WERI-Rb-1 (cell line): ENCODE results near the gene WDR64.

Experiments used
- DNase-seq: peaks from one replicate; pipeline ENCODE4 v3.0.0-alpha.2; 2020
- H3K27ac ChIP-seq: fragments of 250-450 bp; sonication (Bioruptor Pico); 2 replicates; pipeline ENCODE4 v1.5.1; 2020; ENCODE audit warnings: mild to moderate bottlenecking, moderate library complexity
- H3K27me3 ChIP-seq: fragments of 250-450 bp; sonication (Bioruptor Pico); 2 replicates; pipeline ENCODE4 v1.5.1; 2021; ENCODE audit warnings: mild to moderate bottlenecking, low read depth, moderate library complexity; ENCODE audit not compliant: insufficient read depth, severe bottlenecking
- H3K36me3 ChIP-seq: fragments of 250-450 bp; sonication (Bioruptor Pico); 2 replicates; pipeline ENCODE4 v1.5.1; 2020; ENCODE audit warnings: mild to moderate bottlenecking, moderate library complexity
- H3K4me3 ChIP-seq: 2 replicates; pipeline ENCODE4 v1.5.1; 2011; ENCODE audit warnings: low read depth, mild to moderate bottlenecking, control low read depth, low read length
- H3K9me3 ChIP-seq: fragments of 250-450 bp; sonication (Bioruptor Pico); 2 replicates; pipeline ENCODE4 v1.5.1; 2021; ENCODE audit warnings: mild to moderate bottlenecking, moderate library complexity; ENCODE audit not compliant: severe bottlenecking
- TF ChIP-seq, protein P1 (sequence below): IDR thresholded peaks from 2 replicates; pipeline ENCODE4 v1.5.1; 2011; ENCODE audit warnings: low read depth, mild to moderate bottlenecking, control low read depth, inconsistent platforms, low read length

WDR64 gene

DNA sequence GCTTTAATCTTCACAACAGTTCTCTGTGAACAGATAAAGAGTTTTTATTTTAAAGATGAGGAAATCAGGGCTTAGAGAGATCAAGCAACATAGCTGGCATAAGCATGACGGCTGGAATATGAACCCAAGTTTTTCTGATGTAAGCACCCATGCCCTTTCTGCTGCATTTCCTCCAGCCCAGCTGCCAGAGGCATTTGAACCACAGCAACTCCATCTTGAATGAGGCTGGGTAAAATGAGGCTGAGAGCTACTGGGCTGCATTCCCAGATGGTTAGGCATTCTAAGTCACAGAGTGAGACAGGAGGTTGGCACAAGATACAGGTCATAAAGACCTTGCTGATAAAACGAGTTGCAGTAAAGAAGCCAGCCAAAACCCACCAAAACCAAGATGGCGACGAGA, 90.0 kb downstream of the WDR64 start:
- Histone ChIP-seq H3K4me3 (no peak overlapping the region), H3K27me3 (peaks cover 31% of the 10 kb centered on the region), H3K36me3 (no peaks in the 10 kb centered on the region), H3K9me3 (no peaks in the 10 kb centered on the region), H3K27ac (no peak overlapping the region)
- no peak for DNase-seq
- TF ChIP-seq, protein P1, sequence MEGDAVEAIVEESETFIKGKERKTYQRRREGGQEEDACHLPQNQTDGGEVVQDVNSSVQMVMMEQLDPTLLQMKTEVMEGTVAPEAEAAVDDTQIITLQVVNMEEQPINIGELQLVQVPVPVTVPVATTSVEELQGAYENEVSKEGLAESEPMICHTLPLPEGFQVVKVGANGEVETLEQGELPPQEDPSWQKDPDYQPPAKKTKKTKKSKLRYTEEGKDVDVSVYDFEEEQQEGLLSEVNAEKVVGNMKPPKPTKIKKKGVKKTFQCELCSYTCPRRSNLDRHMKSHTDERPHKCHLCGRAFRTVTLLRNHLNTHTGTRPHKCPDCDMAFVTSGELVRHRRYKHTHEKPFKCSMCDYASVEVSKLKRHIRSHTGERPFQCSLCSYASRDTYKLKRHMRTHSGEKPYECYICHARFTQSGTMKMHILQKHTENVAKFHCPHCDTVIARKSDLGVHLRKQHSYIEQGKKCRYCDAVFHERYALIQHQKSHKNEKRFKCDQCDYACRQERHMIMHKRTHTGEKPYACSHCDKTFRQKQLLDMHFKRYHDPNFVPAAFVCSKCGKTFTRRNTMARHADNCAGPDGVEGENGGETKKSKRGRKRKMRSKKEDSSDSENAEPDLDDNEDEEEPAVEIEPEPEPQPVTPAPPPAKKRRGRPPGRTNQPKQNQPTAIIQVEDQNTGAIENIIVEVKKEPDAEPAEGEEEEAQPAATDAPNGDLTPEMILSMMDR: no peak

DNA sequence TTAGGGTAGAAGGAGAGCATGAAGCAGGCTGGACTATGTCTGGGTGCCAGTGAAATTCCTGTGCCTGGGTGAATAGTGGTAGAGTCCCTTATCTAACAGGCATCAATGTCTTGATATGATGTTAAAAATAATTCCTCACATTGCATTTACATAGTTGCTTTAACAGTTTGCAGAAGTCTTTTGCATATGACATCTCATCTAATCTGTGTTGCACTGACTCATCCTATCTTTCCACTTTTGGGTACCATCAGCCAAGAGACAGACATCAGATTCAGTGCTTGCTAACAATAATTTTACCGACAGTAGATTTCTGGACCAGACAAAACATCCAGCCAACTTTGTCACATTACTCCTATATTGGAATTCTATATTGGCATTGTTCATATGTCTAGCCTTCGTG, 92.5 kb downstream of the WDR64 start:
- Histone ChIP-seq H3K27ac (no peak overlapping the region), H3K27me3 (peaks cover 36% of the 10 kb centered on the region), H3K9me3 (no peaks in the 10 kb centered on the region), H3K4me3 (no peak overlapping the region), H3K36me3 (no peaks in the 10 kb centered on the region)
- TF ChIP-seq, protein P1: no peak
- no peak for DNase-seq

DNA sequence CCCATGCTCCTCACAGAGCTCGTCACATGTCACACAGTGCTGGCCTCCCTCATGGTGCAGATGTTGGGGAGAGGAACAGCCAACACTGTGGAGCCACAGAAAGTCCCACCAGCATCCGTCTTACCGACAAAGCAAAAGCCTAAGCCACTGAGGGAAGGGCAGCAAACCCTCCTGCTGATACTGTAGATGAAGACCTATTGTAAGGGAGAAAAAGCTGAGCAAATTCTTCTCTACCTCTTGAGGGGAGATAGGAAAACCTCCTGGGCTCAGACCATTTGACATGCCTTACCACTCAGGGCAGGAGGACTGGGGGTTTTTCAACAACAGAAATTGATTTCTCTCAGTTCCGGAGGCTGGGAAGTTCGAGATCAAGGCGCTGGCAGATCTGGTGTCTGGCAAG, 95.9 kb downstream of the WDR64 start:
- Histone ChIP-seq H3K9me3 (no peaks in the 10 kb centered on the region), H3K4me3 (no peak overlapping the region), H3K27me3 (peaks cover 51% of the 10 kb centered on the region), H3K36me3 (no peaks in the 10 kb centered on the region), H3K27ac (no peak overlapping the region)
- DNase-seq: no peak
- TF ChIP-seq, protein P1: no peak

DNA sequence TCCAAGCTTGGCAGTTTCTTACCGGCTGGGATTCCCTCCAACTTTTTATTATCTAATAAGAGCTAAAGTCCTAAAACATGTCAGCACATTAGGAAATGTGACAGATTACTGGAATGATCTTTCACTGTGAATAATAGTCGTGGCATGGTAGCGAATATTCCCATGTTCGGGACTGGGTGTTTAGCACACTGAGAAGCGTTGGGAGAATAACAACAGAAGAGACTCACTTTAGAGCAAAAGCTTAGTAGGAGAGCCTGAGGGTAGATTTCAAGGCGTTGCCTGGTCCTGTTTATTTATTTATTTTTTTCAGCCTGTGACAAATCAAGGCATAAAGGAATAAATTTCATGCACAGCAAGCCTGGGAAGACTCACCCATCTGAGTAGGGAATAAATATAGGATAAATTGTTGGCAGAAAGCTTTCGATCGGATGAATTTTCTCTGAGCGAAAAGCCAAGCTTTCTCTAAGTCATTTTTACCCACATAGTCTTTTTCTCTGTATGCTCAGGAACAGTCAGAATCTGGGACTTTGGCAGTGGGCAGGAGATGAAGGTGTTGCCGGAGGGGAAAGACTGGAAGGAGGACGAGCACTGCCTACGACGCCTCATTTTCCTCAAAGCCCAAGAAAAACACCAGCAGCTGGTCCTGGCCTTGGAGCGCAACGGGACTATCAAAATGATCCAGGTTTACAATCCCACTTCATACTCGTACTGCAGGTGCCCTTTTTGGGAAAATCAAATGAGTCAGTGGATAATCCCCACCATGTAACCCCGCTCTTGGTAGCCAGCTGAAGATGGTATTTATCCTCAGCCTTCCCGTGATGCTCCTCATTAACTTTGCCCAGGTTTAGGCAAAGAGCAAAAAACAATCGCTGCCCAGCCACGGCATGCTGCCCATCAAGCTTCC, 97.2 kb downstream of the WDR64 start:
- no peaks in the 10 kb centered on the region for H3K9me3 ChIP-seq
- H3K27ac ChIP-seq: no peak overlapping the region
- H3K36me3 ChIP-seq: no peaks in the 10 kb centered on the region
- DNase-seq: no peak
- H3K27me3 ChIP-seq: peaks cover 38% of the 10 kb centered on the region
- no peak overlapping the region for H3K4me3 ChIP-seq
- TF ChIP-seq, protein P1: no peak

DNA sequence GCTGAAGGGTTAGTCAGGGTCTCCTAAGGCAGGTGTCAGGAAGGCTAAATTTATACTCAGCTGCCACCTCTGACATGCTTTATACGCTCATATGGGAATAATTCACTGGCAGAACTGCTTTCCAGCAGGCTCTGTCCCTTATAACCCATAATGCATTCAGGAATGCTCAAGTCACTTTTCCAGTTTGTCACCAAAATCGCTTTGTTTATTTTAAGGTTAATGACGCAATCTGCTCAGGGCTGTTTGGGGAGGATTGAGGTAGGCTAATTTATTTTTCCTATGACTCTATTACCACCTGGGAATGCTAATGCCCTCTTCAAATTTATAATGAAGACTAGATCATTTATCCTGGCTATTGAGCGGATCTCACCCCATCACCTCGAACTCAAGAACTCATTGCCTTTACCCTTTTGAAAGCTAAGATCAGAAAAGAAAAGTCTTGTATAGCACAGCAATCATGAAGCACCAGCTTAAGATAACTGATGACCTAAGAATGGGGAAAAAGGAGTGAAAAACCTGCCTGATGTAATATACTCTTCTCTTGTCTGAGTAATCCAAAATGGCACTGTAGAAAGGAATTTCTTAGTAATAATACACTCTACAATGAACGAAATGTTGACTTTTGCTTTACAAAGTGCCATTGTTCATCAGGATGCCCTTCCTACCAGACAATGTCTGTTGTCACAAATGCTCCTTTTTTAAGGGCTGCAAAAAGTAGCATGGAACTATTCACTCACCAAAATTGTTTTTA, 98.0 kb downstream of the WDR64 start:
- TF ChIP-seq, protein P1: no peak
- DNase-seq: no peak
- Histone ChIP-seq H3K27me3 (peaks cover 38% of the 10 kb centered on the region), H3K9me3 (no peaks in the 10 kb centered on the region), H3K36me3 (no peaks in the 10 kb centered on the region), H3K4me3 (no peak overlapping the region), H3K27ac (no peak overlapping the region)
